Right lobe of liver (tissue), 4 donors: ENCODE data around the gene LHX4.

ENCODE experiments used
- CTCF ChIP-seq, 4 donors: fragments of 200-600 bp in 3 of 4; fragments of 450-650 bp in 1 of 4; IDR thresholded peaks; one replicate each; pipeline versions ENCODE4 v1.5.1 to v1.8.0; 2016 to 2022; ENCODE audit warnings: antibody characterized with exemption in 4 of 4, mild to moderate bottlenecking in 2 of 4
- POLR2A ChIP-seq: fragments of 450-650 bp; IDR thresholded peaks from one replicate; pipeline ENCODE4 v1.6.1; 2017; ENCODE audit warnings: antibody characterized with exemption, mild to moderate bottlenecking
- donor health status: DM: no; HTN: no; CAD: no.
- donor health status: DM: no; HTN: no; CAD: no.
- donor health status: DM: no; HTN: yes; CAD: no.

- TF ChIP-seq CTCF (IDR thresholded peaks at IDR 0.05) (no peak), POLR2A (no peak)
Observed at GRCh38 chr1:180281490-180281889, 51.4 kb downstream of the LHX4 start.
